ENCODE data around the gene ZNF462.
"Not testable (repeated sequence)": the region's sequence is repeated elsewhere in the genome, so short reads cannot be mapped to it uniquely, and the experiment has no call there.

ZNF462 gene

GRCh38 chr9:106889061-106889590 is 26.2 kb downstream of the ZNF462 start:
- no peak for DNase-seq (ENCODE audit: low read depth in 2 of 2)

DNA sequence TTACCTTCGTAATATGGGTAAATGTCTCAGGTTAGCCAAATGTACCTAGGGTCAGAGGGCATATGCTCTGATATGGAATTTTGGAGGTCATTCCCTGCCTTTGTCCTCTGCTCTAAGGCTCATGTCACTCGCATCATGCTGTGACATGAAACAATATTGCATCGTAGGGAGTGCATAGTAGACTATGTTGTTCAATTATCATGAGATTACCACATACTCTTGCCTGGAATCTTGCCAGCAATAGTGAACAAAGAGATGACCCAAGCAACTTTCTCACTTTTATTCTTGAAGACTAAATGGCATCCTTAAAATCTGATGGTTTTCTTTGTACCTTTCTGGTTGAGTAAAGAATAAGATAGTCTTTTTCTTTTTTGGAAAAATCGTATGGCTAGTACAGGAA is 27.6 kb downstream of the ZNF462 start:
- no peak for DNase-seq (ENCODE audit: low read depth in 2 of 2)

- DNase-seq (ENCODE audit: low read depth in 2 of 2) = no peak
Measured at GRCh38 chr9:106891286-106891685, 28.3 kb downstream of the ZNF462 start.

DNA sequence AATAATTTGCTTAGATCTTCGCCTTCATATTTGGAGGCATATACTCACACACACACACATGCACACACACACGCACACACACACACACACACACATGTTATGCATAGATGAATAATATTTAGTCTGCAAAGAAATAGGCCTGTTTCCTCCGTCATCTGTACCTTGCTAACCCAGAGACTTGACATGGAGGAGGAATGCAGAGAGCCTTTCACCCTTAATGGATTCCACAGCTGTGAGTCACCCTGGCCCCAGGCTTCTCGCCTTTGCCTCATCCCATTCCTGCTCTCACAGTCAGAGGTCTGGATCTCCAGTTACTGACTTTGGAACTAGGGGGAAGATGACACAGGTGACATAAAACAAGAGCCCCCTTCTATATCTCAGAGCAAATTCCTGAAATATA is 29.7 kb downstream of the ZNF462 start:
- no peak for DNase-seq (ENCODE audit: low read depth in 2 of 2)

- DNase-seq (ENCODE audit: low read depth in 2 of 2) = no peak
Measured at GRCh38 chr9:106893088-106893487, 30.1 kb downstream of the ZNF462 start.

DNA sequence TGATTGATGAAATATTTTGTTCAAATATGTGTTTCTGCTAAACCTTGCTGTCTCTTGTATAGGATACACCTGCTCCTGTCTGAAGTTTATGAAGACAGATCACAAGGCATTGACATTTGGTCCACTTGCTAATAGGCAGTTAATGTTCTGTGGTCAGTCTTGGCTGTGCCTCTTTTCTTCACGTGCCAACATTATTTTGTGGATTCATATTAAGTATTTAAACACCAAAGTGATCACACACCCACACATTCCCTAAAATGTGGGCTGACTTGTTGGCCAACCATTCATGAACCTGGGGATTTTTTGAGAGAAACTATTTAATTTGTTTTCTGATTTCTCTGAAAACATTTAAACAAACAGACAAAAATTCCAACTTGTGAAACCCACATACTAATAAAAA is 33.7 kb downstream of the ZNF462 start:
- no peak for DNase-seq (ENCODE audit: low read depth in 2 of 2)

- no peak for DNase-seq (ENCODE audit: low read depth in 2 of 2)
Measured at GRCh38 chr9:106897236-106897635, 34.3 kb downstream of the ZNF462 start.

GRCh38 chr9:106897751-106898150 is 34.8 kb downstream of the ZNF462 start:
- no peak for DNase-seq (ENCODE audit: low read depth in 2 of 2)

GRCh38 chr9:106900523-106900922 is 37.6 kb downstream of the ZNF462 start:
- DNase-seq (ENCODE audit: low read depth in 2 of 2) = not testable (repeated sequence)

GRCh38 chr9:106906129-106906528 is 43.2 kb downstream of the ZNF462 start:
- DNase-seq (ENCODE audit: low read depth in 2 of 2) = no peak

DNA sequence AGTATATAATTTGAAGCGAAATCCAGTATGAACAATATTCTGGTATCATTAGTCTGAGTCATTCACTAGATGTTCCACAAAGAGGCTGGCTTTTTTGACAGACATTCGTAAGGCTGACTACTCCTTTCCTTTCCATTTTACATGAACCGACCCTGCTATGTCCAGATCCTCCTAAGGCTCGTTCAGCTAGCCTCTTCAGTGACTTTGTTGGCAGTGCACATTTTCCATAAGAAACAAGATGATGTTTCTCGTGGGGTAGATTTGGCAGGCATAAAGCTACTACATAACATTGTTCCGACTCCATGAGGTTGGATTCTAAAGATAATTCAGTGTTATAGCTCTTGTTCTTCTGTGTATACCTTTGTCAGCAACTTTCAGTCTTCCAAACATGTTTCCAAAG is 49.0 kb downstream of the ZNF462 start:
- no peak for DNase-seq (ENCODE audit: low read depth in 2 of 2)

- no peak for DNase-seq (ENCODE audit: low read depth in 2 of 2)
Measured at GRCh38 chr9:106913276-106913675, 50.3 kb downstream of the ZNF462 start.

GRCh38 chr9:106915851-106916250 is 52.9 kb downstream of the ZNF462 start:
- no peak for DNase-seq (ENCODE audit: low read depth in 2 of 2)

GRCh38 chr9:106916466-106917235 is 53.7 kb downstream of the ZNF462 start:
- no peak for DNase-seq (ENCODE audit: low read depth in 2 of 2)

DNA sequence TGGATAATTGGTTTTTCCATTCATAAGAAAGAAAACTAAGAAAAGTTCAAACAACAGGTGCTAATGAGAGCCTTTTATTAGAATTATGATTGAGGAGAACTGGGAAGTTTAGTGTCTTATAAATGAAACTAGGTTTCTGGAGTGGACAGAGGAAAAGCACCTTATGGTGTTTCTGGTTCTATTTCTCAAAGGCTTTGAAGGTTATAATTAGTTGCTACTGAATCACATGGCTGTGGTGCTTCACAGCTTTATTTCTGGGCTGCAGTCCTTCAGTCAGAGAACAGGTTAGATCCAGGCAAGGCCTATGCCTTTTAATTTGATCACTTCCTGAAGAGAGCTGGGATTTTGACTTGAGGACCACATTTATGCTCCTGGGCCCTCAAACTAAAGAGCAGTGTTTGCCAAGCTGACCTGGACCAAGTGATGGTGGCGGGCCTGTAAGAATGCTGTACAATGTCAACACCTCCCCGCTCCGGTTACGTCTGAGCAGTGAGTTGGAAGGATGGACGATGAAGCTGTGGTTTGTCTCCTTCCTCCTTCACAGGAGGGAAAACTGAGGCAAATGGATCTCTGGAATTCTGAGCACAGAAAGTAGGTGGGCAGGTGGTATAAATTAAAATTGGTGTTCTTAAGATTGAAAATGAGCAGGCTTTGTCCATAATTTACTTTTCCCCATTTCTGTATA is 56.0 kb downstream of the ZNF462 start:
- DNase-seq (ENCODE audit: low read depth in 2 of 2) = no peak

GRCh38 chr9:106920091-106920490 is 57.1 kb downstream of the ZNF462 start:
- DNase-seq (ENCODE audit: low read depth in 2 of 2) = no peak

GRCh38 chr9:106920701-106921283 is 57.8 kb downstream of the ZNF462 start:
- no peak for DNase-seq (ENCODE audit: low read depth in 2 of 2)

GRCh38 chr9:106921341-106921899 is 58.5 kb downstream of the ZNF462 start:
- DNase-seq (ENCODE audit: low read depth in 2 of 2) = no peak

DNA sequence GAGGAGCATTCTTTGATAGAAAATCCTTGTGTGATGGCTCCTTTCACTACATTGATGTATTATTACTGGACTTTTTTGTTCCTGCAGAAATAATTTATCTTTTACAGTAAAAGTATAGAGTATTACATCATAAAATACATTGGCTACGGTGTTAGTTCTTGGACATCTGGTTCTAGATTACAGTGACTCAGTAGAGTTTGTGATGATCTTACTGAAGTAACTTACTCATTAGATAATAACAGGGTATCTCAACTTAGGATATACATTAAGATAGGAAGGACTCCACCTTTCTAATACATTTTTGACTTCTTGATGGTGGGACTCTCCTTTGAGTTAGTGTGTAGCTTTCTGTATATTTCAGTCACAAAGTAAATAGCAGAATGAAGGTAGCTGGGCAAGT is 59.1 kb downstream of the ZNF462 start:
- DNase-seq (ENCODE audit: low read depth in 2 of 2) = no peak

DNA sequence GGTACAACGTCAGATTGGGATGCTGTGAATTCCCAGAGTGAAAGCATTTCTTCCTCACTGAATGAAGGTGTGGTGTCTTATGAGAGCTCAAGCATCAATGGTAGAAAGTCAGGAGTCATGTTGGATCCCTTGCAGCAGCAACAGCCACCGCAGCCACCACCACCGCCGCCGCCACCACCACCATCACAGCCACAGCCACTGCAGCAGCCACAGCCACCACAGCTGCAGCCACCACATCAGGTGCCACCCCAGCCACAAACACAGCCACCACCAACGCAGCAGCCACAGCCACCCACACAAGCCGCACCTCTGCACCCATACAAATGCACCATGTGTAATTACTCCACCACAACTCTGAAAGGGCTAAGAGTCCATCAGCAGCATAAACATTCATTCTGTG is 62.4 kb downstream of the ZNF462 start:
- no peak for DNase-seq (ENCODE audit: low read depth in 2 of 2)

GRCh38 chr9:106927916-106928315 is 65.0 kb downstream of the ZNF462 start:
- no peak for DNase-seq (ENCODE audit: low read depth in 2 of 2)

GRCh38 chr9:106928350-106928749 is 65.4 kb downstream of the ZNF462 start:
- DNase-seq (ENCODE audit: low read depth in 2 of 2) = no peak
